GM18526 (cell line): ENCODE data around the gene POLR3E.

Source experiments
- POLR2A ChIP-seq: IDR thresholded peaks from 3 replicates; pipeline ENCODE4 v1.6.1; 2011; ENCODE audit not compliant: insufficient read length; ENCODE audit errors: extremely low read depth

POLR3E gene

DNA sequence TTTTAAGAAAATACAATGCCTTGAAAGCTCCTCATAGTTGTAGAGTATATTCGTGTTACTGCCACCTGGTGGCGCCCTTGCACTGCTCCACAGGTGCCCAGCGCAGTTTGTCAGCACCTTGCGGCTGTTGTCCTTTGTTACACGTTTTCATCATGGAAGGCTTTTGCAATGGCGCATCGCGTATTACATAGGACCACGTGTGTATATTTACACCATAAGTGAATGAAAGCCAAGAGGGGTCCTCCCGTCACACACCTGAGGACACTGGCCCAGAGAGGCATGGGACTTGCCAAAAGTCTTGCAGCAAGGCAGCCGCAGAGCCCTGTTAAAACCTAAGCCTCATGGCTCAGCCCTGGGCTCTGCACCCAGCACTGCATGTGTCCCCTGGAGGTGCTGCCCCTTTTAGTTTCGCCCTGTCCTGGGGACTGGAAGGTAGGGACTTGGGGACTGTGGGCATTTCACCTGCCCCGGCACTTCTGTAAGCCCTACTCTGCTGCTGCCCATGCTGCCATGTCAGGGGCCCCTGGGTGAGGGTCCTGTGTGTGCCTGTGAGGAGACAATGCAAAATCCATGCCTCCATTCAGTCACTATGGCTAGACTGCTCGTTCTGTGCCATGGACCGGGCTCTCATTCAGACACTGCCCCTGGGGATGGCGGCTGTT lies 24.3 kb downstream of the POLR3E start:
- no peak for TF ChIP-seq POLR2A

DNA sequence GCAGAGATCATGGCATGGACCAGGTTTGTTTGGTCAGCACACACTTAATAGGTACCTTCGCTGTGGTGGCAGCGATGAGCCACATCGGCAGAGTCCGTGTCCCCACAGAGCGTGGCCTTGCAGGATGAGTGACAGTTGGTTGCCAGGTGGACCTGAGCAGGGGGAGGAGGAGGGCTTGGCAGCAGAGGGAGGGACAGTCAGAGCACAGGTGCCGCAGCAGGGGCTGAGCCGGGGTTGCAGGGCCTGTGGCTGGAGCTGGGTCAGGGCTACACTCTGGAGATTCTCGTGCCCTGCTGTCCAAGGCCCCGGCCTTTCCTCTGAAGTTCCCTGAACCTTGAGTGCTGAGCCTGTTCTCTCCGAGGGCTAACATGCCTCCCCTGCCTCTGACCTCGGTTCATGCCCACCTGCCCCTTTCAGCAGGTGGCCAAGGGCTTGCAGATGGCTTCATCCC lies 24.8 kb downstream of the POLR3E start:
- TF ChIP-seq POLR2A = no peak

DNA sequence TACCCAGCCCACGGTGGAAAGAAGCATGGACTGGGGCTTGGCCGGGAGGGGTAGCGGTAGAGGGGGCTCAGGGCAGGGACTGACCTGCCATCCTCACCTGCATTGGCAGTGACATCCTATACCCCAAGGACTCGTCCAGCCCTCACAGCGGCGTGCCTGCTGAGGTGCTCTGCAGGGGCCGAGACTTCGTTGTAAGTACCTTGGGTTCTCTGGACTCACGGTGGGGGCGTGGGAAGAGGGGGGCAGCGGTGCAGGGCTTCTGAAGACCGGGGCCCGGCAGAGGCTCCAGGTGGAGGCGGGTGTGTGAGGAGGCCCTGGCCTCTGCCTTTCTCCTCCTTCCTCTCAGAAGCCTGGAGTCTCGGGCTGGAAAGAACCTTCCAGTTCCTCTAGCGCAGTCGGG lies 25.5 kb downstream of the POLR3E start:
- no peak for TF ChIP-seq POLR2A

DNA sequence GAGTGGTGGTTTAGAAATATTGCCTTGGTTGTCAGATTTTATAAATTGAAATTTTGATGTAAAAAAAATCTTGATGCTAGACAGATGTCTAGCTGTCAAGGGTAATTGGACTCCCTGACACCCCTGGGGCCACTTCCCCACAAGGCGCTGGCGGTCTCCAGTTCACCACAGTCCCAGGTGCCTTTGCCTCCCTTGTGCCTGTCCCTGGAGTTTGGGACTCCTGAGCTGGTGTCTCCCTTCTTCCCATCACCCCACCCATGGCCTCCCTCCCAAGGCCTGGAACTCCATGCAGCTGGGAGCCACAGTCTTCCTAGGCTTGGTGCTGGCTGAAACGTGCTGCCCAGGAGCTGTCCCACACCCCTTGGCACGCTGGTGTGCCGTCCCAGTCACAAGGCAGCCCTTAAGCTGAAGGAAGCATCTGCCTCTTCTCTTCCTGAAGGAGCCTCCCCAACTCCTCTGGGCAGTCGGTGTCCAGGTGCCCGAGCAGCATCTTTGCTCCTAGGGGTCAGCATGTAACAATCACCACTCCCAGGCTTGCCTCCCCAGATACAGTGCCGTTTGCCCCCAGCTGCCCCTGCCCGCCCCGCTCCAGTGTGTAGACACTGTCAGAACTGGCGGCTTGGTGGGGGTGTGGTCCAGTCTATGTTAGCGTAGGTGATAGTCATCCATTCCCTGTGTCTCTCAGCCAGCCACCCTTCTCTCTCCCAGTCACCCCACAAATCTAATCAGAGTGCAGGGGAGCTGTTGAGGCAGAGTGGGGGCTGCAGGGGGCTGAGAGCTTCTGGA lies 26.2 kb downstream of the POLR3E start:
- no peak for TF ChIP-seq POLR2A

DNA sequence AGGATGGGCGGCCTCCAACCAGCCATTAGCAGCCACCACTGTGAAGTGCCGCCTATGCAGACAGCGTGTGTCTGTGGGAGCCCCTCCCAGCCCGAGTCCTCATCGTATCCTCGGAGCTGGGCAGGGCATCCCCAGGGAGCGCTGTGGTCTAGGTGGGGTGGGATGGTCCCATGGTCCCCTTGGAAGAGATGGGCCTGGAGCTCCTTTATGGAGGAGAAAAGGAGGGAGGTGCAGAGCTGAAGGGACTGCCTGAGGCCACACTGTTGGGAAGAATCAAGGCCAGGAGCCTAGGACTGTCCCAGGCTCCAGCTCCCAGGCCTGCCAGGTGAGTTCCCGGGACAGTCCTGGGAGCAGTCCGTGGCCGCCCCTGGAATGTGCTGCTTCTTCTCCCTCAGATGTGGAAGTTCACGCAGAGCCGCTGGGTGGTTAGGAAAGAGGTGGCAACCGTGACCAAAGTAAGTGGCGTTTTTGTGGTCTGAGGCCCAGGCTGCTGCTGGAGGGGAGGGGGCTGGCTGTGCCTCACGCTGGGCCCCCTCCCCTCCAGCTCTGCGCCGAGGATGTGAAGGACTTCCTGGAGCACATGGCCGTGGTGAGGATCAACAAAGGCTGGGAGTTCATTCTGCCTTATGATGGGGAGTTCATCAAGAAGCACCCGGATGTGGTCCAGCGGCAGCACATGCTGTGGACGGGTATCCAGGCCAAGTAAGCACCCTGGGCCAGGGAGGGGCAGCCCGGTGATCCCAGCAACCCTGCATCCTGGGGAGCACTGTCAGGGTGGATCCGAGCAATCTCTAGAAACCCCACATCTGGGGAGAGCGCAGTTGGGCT lies 27.0 kb downstream of the POLR3E start:
- no peak for TF ChIP-seq POLR2A

DNA sequence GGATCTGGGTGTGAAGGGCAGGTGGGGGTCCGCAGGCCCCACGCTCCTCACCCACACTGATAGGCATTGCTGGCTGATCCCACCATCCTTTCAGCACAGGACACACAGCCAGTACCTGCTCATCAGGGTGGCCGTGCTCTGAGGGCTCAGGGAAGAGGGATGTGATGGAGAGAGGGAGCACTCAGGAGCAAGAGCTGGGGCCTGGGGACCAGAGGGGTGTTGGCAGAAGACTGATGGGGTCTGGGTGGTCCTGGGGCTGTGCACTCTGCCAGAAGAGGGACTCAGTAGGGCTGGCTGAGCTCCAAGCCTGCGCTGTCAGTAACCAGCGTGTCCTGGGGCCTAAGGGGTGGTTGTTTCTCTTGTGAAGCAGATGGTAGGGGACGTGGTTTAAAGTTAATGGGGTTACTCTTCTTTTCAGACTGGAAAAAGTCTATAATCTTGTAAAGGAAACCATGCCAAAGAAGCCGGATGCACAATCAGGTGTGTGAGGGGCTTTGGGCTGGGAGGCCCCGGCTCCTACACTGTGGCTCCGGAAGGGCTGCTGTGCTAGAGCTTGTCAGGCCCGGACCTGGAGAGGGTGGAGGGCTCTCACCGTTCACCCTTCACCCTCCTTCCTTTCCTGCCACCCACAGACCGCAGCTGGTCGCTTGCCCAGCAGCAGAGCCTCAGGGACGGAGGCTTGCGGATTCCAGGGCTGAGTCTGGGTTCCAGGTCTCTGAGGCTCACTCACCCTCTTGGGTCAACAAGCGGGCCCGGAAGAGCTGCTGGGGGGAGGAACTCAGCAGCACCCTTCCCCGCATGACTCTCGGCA lies 27.8 kb downstream of the POLR3E start:
- no peak for TF ChIP-seq POLR2A

DNA sequence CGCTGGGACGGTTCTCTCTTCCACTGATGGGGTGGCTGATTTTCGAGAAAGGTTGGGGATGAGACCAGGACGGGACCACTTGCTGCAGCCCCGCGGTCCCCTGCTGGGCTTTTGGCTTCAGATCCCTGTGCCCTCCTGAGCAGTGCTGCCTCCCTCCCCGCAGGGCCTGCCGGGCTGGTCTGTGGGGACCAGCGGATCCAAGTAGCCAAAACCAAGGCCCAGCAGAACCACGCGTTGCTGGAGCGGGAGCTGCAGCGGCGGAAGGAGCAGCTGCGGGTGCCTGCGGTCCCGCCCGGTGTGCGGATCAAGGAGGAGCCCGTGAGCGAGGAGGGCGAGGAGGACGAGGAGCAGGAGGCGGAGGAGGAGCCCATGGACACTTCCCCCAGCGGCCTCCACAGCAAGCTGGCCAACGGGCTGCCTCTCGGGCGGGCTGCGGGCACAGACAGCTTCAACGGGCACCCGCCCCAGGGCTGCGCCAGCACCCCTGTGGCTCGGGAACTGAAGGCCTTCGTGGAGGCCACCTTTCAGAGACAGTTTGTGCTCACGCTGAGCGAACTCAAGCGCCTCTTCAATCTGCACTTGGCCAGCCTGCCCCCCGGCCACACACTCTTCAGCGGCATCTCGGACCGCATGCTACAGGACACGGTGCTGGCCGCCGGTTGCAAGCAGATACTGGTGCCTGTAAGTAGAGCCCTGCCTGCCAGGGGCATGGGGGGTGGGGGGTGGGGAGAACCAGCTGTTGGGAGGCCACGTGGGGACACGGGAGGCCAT lies 28.6 kb downstream of the POLR3E start:
- TF ChIP-seq POLR2A = no peak

DNA sequence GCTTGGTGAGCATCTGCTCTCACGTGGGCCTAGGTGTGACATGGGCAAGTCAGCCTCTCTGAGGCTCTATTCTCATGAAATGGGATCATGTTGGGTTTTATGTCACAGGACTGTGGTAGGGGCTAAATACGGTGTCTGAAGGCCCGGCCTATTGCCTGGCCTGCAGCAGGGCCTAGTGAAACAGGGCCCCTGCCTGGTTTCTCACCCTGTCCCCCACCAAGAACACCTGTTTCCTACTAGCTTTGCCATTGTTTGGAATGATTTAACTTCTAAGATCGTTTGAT lies 29.1 kb downstream of the POLR3E start:
- TF ChIP-seq POLR2A = no peak

DNA sequence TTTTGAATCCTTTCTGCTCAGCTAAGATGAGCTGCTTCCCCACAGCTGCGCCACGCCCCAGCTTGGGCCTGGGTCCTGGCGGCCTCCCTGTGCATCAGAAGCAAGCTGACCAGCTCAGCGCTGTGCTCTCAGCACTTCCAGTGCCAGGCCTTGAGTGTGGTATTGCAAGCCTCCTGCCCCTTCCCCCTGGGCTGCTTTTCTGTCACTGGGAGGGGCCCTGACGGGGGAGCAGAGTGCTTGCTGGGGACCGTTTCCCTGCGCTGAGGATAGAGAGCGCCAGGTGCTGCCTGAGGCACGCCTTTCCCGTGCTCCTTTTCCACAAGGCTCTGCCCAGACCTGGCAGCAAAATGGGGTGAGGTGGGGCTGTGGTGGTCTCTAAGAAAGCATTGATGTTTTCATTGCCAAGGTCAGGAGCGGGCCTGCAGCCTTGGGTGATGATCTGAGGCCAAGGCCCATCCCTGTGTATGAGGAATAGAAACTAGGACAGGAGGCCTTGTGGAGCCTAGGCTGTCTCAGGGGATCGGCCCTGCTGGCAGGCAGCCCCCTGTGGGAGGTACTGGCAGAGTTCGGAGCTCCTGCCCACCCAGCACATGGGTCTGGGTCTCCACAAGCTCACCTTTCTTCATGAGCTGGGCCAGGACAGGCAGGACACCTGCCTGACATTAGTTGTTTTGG lies 29.7 kb downstream of the POLR3E start:
- no peak for TF ChIP-seq POLR2A

DNA sequence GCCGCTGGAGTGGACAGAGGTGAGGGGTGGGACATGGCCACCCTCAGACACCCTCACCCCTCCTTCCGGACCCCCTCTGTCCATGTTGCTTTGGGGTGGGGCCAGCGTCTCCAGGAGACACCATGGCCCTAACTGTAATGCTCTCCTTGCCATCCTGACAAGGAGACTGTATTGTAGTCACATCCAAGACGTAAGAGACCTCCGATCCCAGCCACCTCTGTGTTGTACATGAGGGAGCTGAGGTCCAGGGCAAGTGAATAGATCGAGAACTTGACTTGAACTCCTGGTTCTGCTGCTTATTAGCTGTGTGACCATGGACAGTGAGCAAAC lies 30.2 kb downstream of the POLR3E start:
- no peak for TF ChIP-seq POLR2A

DNA sequence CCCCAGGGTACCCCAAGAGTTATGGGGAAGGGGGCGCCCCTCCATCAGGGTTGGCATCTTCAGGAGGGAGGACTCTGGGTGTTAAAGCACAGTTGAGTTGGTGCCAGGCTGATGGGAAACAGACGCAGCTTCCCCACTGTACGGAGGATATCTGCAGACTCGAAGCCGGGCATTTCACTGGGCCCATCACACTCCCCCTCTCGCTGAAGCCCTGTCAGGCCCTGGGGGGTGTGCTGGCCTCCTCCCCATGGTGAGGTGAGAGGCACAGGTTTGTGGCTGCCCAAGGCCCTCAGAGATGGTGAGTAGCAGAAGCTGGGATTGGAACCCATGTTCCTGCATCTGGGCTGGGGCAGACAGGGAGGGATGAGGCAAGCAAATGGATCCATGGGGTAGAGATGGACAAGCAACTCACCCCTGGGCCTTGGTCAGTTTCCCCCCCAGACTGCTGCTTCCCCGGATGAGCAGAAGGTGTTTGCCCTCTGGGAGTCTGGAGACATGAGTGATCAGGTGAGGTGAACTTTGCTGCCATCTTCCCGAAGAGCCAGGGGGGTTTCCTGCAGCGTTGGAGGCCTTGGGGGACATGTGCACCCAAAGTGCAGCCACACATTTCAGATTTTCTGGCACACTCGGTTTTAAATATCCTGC lies 31.0 kb downstream of the POLR3E start:
- TF ChIP-seq POLR2A = no peak

DNA sequence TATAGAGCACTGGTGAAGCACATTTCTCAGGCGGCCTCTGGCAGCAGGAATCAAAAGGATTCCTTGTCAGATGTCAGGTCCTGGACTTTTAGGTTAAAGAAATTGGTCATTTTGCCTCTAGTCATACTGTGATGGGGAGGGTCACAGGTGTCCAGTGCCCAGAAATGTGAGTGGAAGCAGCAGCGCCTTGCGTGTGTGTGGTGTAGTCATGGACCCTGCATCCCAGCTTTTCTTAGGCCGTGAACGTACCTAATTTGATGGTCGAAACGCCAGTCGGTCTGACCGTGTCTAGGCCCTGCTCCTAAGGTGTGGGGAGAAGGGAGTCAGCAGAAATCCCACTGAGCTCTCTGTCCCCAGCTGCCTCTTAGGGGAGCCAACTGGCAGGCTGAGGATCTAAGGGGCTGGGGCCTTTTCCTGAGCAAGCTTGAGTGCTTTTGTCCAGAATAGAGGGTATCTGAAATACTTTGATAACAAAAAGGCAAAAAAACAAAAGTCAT lies 32.0 kb downstream of the POLR3E start:
- no peak for TF ChIP-seq POLR2A

DNA sequence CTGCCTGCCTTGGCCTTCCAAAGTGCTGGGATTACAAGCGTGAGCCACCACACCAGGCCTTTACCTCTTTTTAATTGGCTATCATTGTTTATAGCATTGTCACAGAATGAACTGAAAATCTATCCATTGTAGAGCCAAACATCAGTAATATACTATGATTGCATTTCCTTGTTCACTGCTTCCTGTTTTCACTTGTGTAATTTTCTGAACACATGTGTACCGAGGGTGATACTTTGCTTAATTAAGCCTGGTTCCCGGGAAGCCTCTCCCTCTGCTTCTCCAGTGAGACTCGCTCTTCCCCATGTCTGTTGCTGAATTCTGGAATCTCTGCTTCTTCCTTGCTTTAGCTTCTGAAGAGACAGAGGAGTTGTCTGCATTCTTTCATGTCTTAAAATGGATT lies 33.1 kb downstream of the POLR3E start:
- no peak for TF ChIP-seq POLR2A
